ENCODE results near the gene DNAJA1. TPM values are rescaled to one million over a fixed set of nuclear protein-coding genes. Genes with fewer than 3 reads are reported as not detected.

Gene DNAJA1
- total RNA-seq, 1 experiment from 2014 or later, result 74.5 TPM

DNA sequence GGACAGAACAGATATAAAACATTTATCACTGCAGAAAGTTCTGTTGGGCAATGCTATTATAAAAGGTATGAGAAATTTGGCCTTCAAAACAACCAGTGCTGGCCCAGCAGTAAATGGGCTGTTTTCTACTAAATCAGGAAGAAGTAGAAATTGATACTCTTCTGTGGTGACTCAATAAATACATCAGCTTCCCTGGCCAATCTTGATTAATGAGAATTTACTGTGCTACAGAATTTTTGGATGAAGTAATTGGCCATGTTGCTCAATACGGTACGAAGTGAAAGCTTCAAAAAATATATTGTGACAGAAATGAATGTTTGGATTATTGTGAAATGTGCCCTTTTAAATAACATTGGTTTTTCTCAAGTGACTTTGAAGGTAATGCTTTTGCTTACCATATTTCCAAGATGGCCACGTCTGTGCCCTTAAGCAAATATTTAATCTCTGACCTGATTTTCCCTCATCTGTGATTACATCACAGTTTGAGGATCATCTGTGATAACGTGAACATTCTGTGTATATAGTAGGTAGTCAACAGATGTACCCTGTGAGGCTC is 4.2 kb downstream of the DNAJA1 start:
- H3K27me3 Mint-ChIP-seq (ENCODE audit: low read depth), result no peaks in the 10 kb centered on the region
- CTCF ChIA-PET, result no interaction called here
- no peak overlapping the region for H3K27ac Mint-ChIP-seq
- no peak for DNase-seq (ENCODE audit: low spot score)
- peaks cover 12% of the 10 kb centered on the region for H3K4me1 Mint-ChIP-seq
- ATAC-seq, result no peak
- POLR2A ChIA-PET, result no interaction called here
- TF ChIP-seq GABPB1 (CRISPR knock-in tag; IDR thresholded peaks at IDR 0.05), result peak; percentile 51; the same call in 1 of the 2 replicates
- TF ChIP-seq, protein P1, sequence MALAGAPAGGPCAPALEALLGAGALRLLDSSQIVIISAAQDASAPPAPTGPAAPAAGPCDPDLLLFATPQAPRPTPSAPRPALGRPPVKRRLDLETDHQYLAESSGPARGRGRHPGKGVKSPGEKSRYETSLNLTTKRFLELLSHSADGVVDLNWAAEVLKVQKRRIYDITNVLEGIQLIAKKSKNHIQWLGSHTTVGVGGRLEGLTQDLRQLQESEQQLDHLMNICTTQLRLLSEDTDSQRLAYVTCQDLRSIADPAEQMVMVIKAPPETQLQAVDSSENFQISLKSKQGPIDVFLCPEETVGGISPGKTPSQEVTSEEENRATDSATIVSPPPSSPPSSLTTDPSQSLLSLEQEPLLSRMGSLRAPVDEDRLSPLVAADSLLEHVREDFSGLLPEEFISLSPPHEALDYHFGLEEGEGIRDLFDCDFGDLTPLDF (CRISPR knock-in tag; IDR thresholded peaks at IDR 0.05), result no peak
- peaks cover 74% of the 10 kb centered on the region for H3K36me3 Mint-ChIP-seq
- no peaks in the 10 kb centered on the region for H3K9me3 Mint-ChIP-seq
- no peak overlapping the region for H3K4me3 Mint-ChIP-seq

DNA sequence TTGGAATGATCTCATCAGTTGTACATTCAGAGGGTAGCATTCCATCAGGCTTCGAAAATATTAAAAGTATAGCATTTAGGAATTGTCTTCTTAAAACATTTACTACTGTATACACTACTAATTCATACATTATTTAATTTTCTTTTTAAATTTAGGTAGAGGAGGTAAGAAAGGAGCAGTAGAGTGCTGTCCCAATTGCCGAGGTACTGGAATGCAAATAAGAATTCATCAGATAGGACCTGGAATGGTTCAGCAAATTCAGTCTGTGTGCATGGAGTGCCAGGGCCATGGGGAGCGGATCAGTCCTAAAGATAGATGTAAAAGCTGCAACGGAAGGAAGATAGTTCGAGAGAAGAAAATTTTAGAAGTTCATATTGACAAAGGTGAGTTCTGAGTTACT is 5.2 kb downstream of the DNAJA1 start:
- H3K4me1 Mint-ChIP-seq, result peaks cover 11% of the 10 kb centered on the region
- H3K27ac Mint-ChIP-seq, result no peak overlapping the region
- ATAC-seq, result no peak
- H3K9me3 Mint-ChIP-seq, result no peaks in the 10 kb centered on the region
- TF ChIP-seq GTF2I (CRISPR knock-in tag; conservative IDR thresholded peaks at IDR 0.05) (no peak), ZNF121 (CRISPR knock-in tag; IDR thresholded peaks at IDR 0.05) (no peak), SMAD4 (CRISPR knock-in tag; IDR thresholded peaks at IDR 0.05) (no peak), PRRX2 (CRISPR knock-in tag; IDR thresholded peaks at IDR 0.05) (no peak), OVOL2 (CRISPR knock-in tag; IDR thresholded peaks at IDR 0.05; ENCODE audit: borderline replicate concordance) (no peak), JUN (CRISPR knock-in tag; IDR thresholded peaks at IDR 0.05) (no peak), ELF4 (CRISPR knock-in tag; IDR thresholded peaks at IDR 0.05; ENCODE audit: low read depth) (no peak), EMX1 (CRISPR knock-in tag; IDR thresholded peaks at IDR 0.05) (no peak)
- TF ChIP-seq, protein P2, sequence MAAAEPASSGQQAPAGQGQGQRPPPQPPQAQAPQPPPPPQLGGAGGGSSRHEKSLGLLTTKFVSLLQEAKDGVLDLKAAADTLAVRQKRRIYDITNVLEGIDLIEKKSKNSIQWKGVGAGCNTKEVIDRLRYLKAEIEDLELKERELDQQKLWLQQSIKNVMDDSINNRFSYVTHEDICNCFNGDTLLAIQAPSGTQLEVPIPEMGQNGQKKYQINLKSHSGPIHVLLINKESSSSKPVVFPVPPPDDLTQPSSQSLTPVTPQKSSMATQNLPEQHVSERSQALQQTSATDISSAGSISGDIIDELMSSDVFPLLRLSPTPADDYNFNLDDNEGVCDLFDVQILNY (CRISPR knock-in tag; IDR thresholded peaks at IDR 0.05), result no peak
- TF ChIP-seq, protein P3, sequence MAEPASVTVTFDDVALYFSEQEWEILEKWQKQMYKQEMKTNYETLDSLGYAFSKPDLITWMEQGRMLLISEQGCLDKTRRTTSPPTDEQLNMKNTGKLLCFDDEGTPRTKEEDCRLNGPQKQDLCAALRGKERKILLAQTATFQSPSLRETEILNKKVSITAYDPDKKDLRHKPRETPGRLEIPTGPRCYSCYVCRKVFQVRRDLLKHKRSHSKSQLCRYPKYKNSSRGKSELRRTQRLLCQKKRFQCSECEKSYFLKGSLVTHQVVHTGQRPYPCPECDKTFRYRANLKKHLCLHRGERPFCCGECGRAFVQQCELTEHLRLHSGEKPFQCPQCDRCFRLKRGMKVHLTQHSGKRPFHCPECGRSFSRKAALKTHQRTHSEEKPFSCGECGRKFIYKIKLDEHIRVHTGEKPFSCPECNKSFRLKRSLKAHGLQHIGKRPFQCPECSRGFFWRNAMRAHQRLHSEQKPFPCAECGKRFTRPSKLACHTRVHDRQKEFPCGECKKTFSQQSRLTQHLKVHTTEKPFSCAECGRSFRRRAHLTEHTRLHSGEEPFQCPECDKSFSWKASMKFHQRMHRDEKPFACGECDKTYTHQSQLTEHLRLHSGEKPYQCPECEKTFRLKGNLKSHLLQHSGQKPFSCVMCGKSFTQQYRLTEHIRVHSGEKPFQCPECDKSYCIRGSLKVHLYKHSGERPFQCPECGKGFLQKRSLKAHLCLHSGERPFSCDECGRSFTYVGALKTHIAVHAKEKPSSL (CRISPR knock-in tag; conservative IDR thresholded peaks at IDR 0.05), result no peak
- H3K27me3 Mint-ChIP-seq (ENCODE audit: low read depth), result no peaks in the 10 kb centered on the region
- CTCF ChIA-PET, result no interaction called here
- POLR2A ChIA-PET, result no interaction called here
- H3K4me3 Mint-ChIP-seq, result no peak overlapping the region
- no peak for DNase-seq (ENCODE audit: low spot score)
- H3K36me3 Mint-ChIP-seq, result peaks cover 82% of the 10 kb centered on the region

DNA sequence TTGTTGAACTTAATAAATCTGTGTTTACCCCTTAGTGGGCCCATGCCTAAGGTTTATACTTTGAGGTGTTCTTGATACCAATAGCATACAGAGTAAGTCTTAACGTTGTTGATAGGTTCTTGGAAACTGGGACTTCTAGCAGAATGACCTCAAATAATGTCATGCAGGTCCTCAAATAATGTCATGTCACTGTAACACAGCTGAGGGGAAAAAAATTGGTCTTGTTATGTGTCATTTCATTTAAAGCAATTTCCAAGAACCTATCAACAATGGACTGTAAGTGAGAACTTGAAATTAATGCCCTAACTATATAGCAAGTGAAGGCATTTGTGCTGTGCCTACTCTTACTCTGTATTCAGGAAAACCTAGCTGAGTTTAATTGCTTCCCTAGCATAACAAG is 7.2 kb downstream of the DNAJA1 start:
- Mint-ChIP-seq H3K4me1 (no peaks in the 10 kb centered on the region), H3K4me3 (no peak overlapping the region), H3K9me3 (no peaks in the 10 kb centered on the region), H3K27me3 (ENCODE audit: low read depth) (no peaks in the 10 kb centered on the region), H3K36me3 (peaks cover 87% of the 10 kb centered on the region), H3K27ac (no peak overlapping the region)
- POLR2A ChIA-PET, result no interaction called here
- DNase-seq (ENCODE audit: low spot score), result no peak
- CTCF ChIA-PET, result no interaction called here
- TF ChIP-seq CREB1 (CRISPR knock-in tag; IDR thresholded peaks at IDR 0.05) (no peak), JUN (CRISPR knock-in tag; IDR thresholded peaks at IDR 0.05) (no peak), MXD4 (CRISPR knock-in tag; IDR thresholded peaks at IDR 0.05; ENCODE audit: borderline replicate concordance) (no peak), IRF2 (CRISPR knock-in tag; IDR thresholded peaks at IDR 0.05; ENCODE audit: borderline replicate concordance, low read depth) (no peak), CREM (CRISPR knock-in tag; IDR thresholded peaks at IDR 0.05) (no peak), SMAD3 (CRISPR knock-in tag; IDR thresholded peaks at IDR 0.05; ENCODE audit: borderline replicate concordance) (no peak), SMAD4 (CRISPR knock-in tag; IDR thresholded peaks at IDR 0.05) (no peak), ZNF121 (CRISPR knock-in tag; IDR thresholded peaks at IDR 0.05) (no peak), ZNF219 (CRISPR knock-in tag; IDR thresholded peaks at IDR 0.05; ENCODE audit: borderline replicate concordance) (no peak), HMGA2 (CRISPR knock-in tag; IDR thresholded peaks at IDR 0.05) (no peak), ETV6 (CRISPR knock-in tag; IDR thresholded peaks at IDR 0.05) (no peak)
- TF ChIP-seq, protein P4, sequence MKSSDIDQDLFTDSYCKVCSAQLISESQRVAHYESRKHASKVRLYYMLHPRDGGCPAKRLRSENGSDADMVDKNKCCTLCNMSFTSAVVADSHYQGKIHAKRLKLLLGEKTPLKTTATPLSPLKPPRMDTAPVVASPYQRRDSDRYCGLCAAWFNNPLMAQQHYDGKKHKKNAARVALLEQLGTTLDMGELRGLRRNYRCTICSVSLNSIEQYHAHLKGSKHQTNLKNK (CRISPR knock-in tag; IDR thresholded peaks at IDR 0.05), result no peak
- TF ChIP-seq, protein P5, sequence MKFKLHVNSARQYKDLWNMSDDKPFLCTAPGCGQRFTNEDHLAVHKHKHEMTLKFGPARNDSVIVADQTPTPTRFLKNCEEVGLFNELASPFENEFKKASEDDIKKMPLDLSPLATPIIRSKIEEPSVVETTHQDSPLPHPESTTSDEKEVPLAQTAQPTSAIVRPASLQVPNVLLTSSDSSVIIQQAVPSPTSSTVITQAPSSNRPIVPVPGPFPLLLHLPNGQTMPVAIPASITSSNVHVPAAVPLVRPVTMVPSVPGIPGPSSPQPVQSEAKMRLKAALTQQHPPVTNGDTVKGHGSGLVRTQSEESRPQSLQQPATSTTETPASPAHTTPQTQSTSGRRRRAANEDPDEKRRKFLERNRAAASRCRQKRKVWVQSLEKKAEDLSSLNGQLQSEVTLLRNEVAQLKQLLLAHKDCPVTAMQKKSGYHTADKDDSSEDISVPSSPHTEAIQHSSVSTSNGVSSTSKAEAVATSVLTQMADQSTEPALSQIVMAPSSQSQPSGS (CRISPR knock-in tag; IDR thresholded peaks at IDR 0.05; ENCODE audit: borderline replicate concordance, low read depth), result no peak
- TF ChIP-seq, protein P6, sequence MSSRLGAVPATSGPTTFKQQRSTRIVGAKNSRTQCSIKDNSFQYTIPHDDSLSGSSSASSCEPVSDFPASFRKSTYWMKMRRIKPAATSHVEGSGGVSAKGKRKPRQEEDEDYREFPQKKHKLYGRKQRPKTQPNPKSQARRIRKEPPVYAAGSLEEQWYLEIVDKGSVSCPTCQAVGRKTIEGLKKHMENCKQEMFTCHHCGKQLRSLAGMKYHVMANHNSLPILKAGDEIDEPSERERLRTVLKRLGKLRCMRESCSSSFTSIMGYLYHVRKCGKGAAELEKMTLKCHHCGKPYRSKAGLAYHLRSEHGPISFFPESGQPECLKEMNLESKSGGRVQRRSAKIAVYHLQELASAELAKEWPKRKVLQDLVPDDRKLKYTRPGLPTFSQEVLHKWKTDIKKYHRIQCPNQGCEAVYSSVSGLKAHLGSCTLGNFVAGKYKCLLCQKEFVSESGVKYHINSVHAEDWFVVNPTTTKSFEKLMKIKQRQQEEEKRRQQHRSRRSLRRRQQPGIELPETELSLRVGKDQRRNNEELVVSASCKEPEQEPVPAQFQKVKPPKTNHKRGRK (CRISPR knock-in tag; IDR thresholded peaks at IDR 0.05; ENCODE audit: borderline replicate concordance), result no peak
- TF ChIP-seq, protein P7, sequence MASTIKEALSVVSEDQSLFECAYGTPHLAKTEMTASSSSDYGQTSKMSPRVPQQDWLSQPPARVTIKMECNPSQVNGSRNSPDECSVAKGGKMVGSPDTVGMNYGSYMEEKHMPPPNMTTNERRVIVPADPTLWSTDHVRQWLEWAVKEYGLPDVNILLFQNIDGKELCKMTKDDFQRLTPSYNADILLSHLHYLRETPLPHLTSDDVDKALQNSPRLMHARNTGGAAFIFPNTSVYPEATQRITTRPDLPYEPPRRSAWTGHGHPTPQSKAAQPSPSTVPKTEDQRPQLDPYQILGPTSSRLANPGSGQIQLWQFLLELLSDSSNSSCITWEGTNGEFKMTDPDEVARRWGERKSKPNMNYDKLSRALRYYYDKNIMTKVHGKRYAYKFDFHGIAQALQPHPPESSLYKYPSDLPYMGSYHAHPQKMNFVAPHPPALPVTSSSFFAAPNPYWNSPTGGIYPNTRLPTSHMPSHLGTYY (CRISPR knock-in tag; IDR thresholded peaks at IDR 0.05), result no peak
- ATAC-seq, result no peak

Data from WTC11 (cell line).